ENCODE results near the gene CRAMP1. TPM values are rescaled to one million over a fixed set of nuclear protein-coding genes. Genes with fewer than 3 reads are reported as not detected.

The CRAMP1 gene
- total RNA-seq, 2 donors from 2014 or later = 29.2 to 40.0 TPM

- no peak for TF ChIP-seq CTCF (conservative IDR thresholded peaks at IDR 0.05)
- Mint-ChIP-seq H3K4me3 (no peak overlapping the region), H3K4me1 (no peaks in the 10 kb centered on the region), H3K36me3 (ENCODE audit: low read depth) (peaks cover 61% of the 10 kb centered on the region), H3K9me3 (no peaks in the 10 kb centered on the region), H3K27me3 (ENCODE audit: insufficient read depth) (no peaks in the 10 kb centered on the region), H3K27ac (peak overlapping the region; percentile 35)
- 95 to 96% methylated on average over 12 to 13 of the region's 13 CpGs for WGBS, 2 experiments (ENCODE audit: insufficient coverage in 1 of 2, insufficient read length in 1 of 2)
- Histone ChIP-seq H3K9ac (ENCODE audit: extremely low read depth, low read length, poor library complexity, severe bottlenecking) (no peak overlapping the region), H3K4me3 (ENCODE audit: low read length) (no peak overlapping the region), H3K4me1 (ENCODE audit: control insufficient read depth, insufficient read depth, low read length) (no peaks in the 10 kb centered on the region), H3K36me3 (ENCODE audit: control insufficient read depth, insufficient read depth, low read length) (peaks cover 72% of the 10 kb centered on the region), H3K9me3 (ENCODE audit: control insufficient read depth, low read length) (no peaks in the 10 kb centered on the region), H3K27ac (ENCODE audit: low read depth, low read length) (no peak overlapping the region), H3K27me3 (ENCODE audit: control insufficient read depth, insufficient read depth, low read length, poor library complexity, severe bottlenecking) (no peaks in the 10 kb centered on the region)
- no peak for DNase-seq
Observed at GRCh38 chr16:1657841-1658240, 45.7 kb downstream of the CRAMP1 start.

GRCh38 chr16:1659031-1659430 lies 46.9 kb downstream of the CRAMP1 start:
- DNase-seq = no peak
- H3K4me1 ChIP-seq (ENCODE audit: control insufficient read depth, insufficient read depth, low read length) = no peaks in the 10 kb centered on the region
- no peaks in the 10 kb centered on the region for H3K27me3 ChIP-seq (ENCODE audit: control insufficient read depth, insufficient read depth, low read length, poor library complexity, severe bottlenecking)
- TF ChIP-seq CTCF (conservative IDR thresholded peaks at IDR 0.05) = no peak
- no peaks in the 10 kb centered on the region for H3K4me1 Mint-ChIP-seq
- no peak overlapping the region for H3K4me3 Mint-ChIP-seq
- WGBS, 2 experiments (ENCODE audit: insufficient coverage in 1 of 2, insufficient read length in 1 of 2) = 60 to 97% methylated on average over 1 to 4 of the region's 5 CpGs
- no peak overlapping the region for H3K27ac Mint-ChIP-seq
- H3K36me3 Mint-ChIP-seq (ENCODE audit: low read depth) = peaks cover 67% of the 10 kb centered on the region
- no peak overlapping the region for H3K4me3 ChIP-seq (ENCODE audit: low read length)
- no peak overlapping the region for H3K9ac ChIP-seq (ENCODE audit: extremely low read depth, low read length, poor library complexity, severe bottlenecking)
- no peaks in the 10 kb centered on the region for H3K9me3 ChIP-seq (ENCODE audit: control insufficient read depth, low read length)
- H3K9me3 Mint-ChIP-seq = no peaks in the 10 kb centered on the region
- peaks cover 77% of the 10 kb centered on the region for H3K36me3 ChIP-seq (ENCODE audit: control insufficient read depth, insufficient read depth, low read length)
- no peak overlapping the region for H3K27ac ChIP-seq (ENCODE audit: low read depth, low read length)
- no peaks in the 10 kb centered on the region for H3K27me3 Mint-ChIP-seq (ENCODE audit: insufficient read depth)

DNA sequence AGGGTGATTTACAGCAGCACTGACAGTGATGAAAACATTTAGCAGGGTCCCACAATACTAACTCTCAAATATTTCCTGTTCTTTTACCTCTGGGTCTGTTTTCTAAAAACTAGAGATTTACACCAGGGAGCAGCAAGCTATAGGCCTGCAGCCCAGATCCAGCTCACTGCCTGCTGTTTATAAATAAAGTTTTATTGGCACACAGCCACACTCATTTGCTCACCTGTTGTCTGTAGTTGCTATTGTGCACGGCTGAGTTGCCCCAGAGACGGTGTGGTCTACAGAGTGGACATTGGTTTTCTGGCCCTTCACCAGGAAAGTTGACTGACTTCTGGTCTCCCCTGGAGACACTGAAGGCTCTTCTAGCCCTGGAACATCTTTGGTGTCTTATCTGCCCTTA lies 49.7 kb downstream of the CRAMP1 start:
- H3K9me3 Mint-ChIP-seq = no peaks in the 10 kb centered on the region
- Histone ChIP-seq H3K9ac (ENCODE audit: extremely low read depth, low read length, poor library complexity, severe bottlenecking) (no peak overlapping the region), H3K4me1 (ENCODE audit: control insufficient read depth, insufficient read depth, low read length) (no peaks in the 10 kb centered on the region), H3K27ac (ENCODE audit: low read depth, low read length) (no peak overlapping the region), H3K27me3 (ENCODE audit: control insufficient read depth, insufficient read depth, low read length, poor library complexity, severe bottlenecking) (no peaks in the 10 kb centered on the region), H3K9me3 (ENCODE audit: control insufficient read depth, low read length) (no peaks in the 10 kb centered on the region), H3K36me3 (ENCODE audit: control insufficient read depth, insufficient read depth, low read length) (peaks cover 84% of the 10 kb centered on the region), H3K4me3 (ENCODE audit: low read length) (no peak overlapping the region)
- no peak overlapping the region for H3K27ac Mint-ChIP-seq
- 93 to 94% methylated on average over 2 of the region's 2 CpGs for WGBS, 2 experiments (ENCODE audit: insufficient coverage in 1 of 2, insufficient read length in 1 of 2)
- H3K4me1 Mint-ChIP-seq = no peaks in the 10 kb centered on the region
- no peak for DNase-seq
- no peak overlapping the region for H3K4me3 Mint-ChIP-seq
- TF ChIP-seq CTCF (conservative IDR thresholded peaks at IDR 0.05) = no peak
- peaks cover 75% of the 10 kb centered on the region for H3K36me3 Mint-ChIP-seq (ENCODE audit: low read depth)
- no peaks in the 10 kb centered on the region for H3K27me3 Mint-ChIP-seq (ENCODE audit: insufficient read depth)
